Breast epithelium (tissue), 4 donors: ENCODE data around the gene TTBK2. TPM values are rescaled to one million over a fixed set of nuclear protein-coding genes. Genes with fewer than 3 reads are reported as not detected.

Source experiments
- DNase-seq, 2 donors: peaks; one replicate each; pipeline ENCODE4 v3.0.0-alpha.2; 2019; ENCODE audit warnings: low spot score in 2 of 2
- H3K27ac ChIP-seq, 2 donors: fragments of 200-600 bp; sonication (generic) in 1 of 2; one replicate each; pipeline ENCODE4 v1.5.1; 2016 to 2019; ENCODE audit warnings: mild to moderate bottlenecking in 1 of 2
- H3K27me3 ChIP-seq, 2 donors: fragments of 200-600 bp; sonication (generic) in 1 of 2; one replicate each; pipeline versions ENCODE4 v1.5.1 to v1.6.0; 2017 to 2019; ENCODE audit warnings: control low read depth in 1 of 2, mild to moderate bottlenecking in 1 of 2
- H3K36me3 ChIP-seq: fragments of 200-600 bp; one replicate; pipeline ENCODE4 v1.5.1; 2019
- H3K4me1 ChIP-seq, 2 donors: fragments of 200-600 bp; sonication (generic); one replicate each; pipeline ENCODE4 v1.5.1; 2016 to 2019; ENCODE audit warnings: control low read depth in 1 of 2
- H3K4me3 ChIP-seq, 3 donors: fragments of 200-600 bp; sonication (generic); 1 replicate in 2 of 3; 2 replicates in 1 of 3; pipeline ENCODE4 v1.5.1; 2016 to 2019; ENCODE audit warnings: mild to moderate bottlenecking in 3 of 3, moderate library complexity in 2 of 3
- H3K9me3 ChIP-seq, 2 donors: fragments of 200-600 bp; sonication (generic) in 1 of 2; one replicate each; pipeline ENCODE4 v1.5.1; 2016 to 2019; ENCODE audit warnings: control low read depth in 1 of 2
- POLR2A ChIP-seq: fragments of 450-650 bp; IDR thresholded peaks from one replicate; pipeline ENCODE4 v1.6.1; 2016; ENCODE audit warnings: antibody characterized with exemption, mild to moderate bottlenecking, moderate library complexity
- POLR2AphosphoS5 ChIP-seq, 3 donors: sonication (generic); formaldehyde crosslinking; IDR thresholded peaks; one replicate each; pipeline ENCODE4 v1.6.1; 2017; ENCODE audit warnings: antibody characterized with exemption in 3 of 3
- intact Hi-C: fragments of 100-400 bp; cut with DNase I; formaldehyde crosslinking; loops from one replicate; pipeline ENCODE4 v1.15.1; 2023; ENCODE audit warnings: low total_unique reads
- total RNA-seq, 3 donors: library from RNA; depleted of rRNA; stranded (reverse); fragments of >200 nt; gene quantifications; one replicate each; pipeline ENCODE4 v1.1.0, GENCODE V29; 2016
- TF ChIP-seq, protein P1 (sequence below), 3 donors: fragments of 450-650 bp; IDR thresholded peaks; one replicate each; pipeline ENCODE4 v1.5.1; 2016 to 2017; ENCODE audit warnings: antibody characterized with exemption in 3 of 3, mild to moderate bottlenecking in 3 of 3, moderate library complexity in 3 of 3

TTBK2 gene
- total RNA-seq, 3 donors from 2014 or later: 15.7 to 21.8 (median 16.4) TPM

DNA sequence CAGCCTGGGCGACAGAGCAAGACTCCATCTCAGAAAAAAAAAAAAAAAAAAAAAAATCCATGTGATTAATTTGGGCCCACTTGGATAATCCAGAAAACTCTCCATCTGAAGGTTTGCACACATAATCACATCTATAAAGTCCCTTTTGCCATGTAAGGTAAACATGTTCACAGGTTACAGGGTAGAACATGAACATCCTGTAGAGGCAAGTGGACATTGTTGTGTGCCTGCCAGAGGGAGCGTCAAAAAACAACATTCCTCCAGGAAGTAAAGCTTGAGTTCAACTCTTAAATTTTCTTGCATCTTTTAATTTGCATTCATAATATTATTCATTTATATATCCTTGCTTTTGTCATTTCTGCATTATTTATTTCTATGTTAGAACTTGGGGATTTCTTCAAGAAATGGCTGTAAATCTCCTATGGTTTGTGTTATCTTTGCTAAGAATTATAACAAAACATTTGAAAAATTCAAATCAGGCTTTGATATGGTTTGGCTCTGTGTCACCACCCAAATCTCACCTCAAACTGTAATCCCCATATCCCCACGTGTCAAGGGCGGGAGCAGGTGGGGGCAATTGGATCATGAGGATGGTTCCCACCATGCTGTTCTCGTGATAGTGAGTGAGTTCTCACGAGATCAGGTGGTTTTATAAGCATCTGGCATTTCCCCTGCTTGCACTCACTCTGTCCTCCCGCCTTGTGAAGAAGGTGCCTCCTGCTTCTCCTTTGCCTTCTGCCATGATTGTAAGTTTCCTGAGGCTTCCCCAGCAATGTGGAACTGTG lies 11.3 kb upstream of the TTBK2 start:
- Histone ChIP-seq H3K27me3 (no peaks in the 10 kb centered on the region), H3K27ac (no peak overlapping the region), H3K4me1 (no peaks in the 10 kb centered on the region), H3K4me3 (no peak overlapping the region), H3K36me3 (no peaks in the 10 kb centered on the region), H3K9me3 (no peaks in the 10 kb centered on the region)
- intact Hi-C loops: no loop called here
- no peak for TF ChIP-seq POLR2A
- TF ChIP-seq POLR2AphosphoS5 (IDR thresholded peaks at IDR 0.05): no peak
- TF ChIP-seq, protein P1, sequence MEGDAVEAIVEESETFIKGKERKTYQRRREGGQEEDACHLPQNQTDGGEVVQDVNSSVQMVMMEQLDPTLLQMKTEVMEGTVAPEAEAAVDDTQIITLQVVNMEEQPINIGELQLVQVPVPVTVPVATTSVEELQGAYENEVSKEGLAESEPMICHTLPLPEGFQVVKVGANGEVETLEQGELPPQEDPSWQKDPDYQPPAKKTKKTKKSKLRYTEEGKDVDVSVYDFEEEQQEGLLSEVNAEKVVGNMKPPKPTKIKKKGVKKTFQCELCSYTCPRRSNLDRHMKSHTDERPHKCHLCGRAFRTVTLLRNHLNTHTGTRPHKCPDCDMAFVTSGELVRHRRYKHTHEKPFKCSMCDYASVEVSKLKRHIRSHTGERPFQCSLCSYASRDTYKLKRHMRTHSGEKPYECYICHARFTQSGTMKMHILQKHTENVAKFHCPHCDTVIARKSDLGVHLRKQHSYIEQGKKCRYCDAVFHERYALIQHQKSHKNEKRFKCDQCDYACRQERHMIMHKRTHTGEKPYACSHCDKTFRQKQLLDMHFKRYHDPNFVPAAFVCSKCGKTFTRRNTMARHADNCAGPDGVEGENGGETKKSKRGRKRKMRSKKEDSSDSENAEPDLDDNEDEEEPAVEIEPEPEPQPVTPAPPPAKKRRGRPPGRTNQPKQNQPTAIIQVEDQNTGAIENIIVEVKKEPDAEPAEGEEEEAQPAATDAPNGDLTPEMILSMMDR (IDR thresholded peaks at IDR 0.05): no peak
- DNase-seq: no peak

DNA sequence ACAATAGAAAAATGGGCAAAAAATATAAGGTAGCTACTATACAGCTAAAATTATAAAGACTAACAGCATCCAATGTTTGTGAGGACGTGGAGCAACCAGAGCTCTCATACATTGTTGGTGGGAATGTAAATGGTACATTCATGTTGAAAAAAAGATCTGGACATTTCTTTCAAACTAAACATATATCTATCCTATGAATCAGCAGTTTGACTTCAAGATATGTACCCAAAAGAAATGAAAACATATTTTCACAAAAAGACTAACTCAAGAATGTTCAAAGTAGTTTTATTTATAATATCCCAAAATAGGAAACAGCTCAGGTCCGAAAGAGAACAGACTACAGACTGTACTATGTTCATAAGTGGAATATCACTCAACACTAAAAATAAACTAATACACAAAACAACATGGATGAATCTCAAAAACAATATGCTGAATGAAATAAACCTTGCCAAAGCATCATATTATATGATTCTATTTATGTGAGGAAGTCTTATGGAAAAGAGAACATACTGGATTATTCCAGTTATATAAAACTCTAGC lies 8.8 kb upstream of the TTBK2 start:
- H3K36me3 ChIP-seq: no peaks in the 10 kb centered on the region
- no peaks in the 10 kb centered on the region for H3K9me3 ChIP-seq
- H3K27ac ChIP-seq: no peak overlapping the region
- no peaks in the 10 kb centered on the region for H3K4me1 ChIP-seq
- H3K4me3 ChIP-seq: no peak overlapping the region
- no peak for DNase-seq
- H3K27me3 ChIP-seq: no peaks in the 10 kb centered on the region
- TF ChIP-seq POLR2AphosphoS5 (IDR thresholded peaks at IDR 0.05) (no peak), POLR2A (no peak)
- TF ChIP-seq, protein P1 (IDR thresholded peaks at IDR 0.05): no peak
- intact Hi-C loops: no loop called here

DNA sequence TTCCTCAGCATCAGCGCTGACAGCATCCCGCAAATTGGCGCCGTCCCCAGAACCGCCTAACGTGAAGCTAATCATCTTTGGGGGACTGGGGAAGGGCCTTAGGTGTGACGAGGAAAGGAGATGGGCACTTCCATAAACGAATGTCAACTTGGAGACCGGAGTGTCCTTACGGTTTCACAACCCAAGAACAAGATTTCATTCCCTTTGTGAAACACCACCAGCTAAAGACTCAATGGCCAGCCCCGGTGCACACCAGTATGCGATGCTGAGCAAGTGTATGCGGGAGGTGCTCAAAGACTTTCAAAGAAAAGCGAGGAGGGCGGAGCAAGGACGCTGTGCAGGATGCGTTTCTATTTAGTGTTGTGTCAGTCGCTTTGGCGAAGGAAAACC lies 759 bp upstream of the TTBK2 start:
- intact Hi-C loops: no loop called here
- Histone ChIP-seq H3K9me3 (no peaks in the 10 kb centered on the region), H3K27ac (peak overlapping the region; percentile 90 to 94), H3K4me3 (peak overlapping the region; percentile 82 to 99 (median 98)), H3K27me3 (no peaks in the 10 kb centered on the region), H3K4me1 (peaks cover 0 to 7% of the 10 kb centered on the region in 2 donors), H3K36me3 (no peaks in the 10 kb centered on the region)
- TF ChIP-seq, protein P1 (IDR thresholded peaks at IDR 0.05): no peak
- TF ChIP-seq POLR2AphosphoS5 (IDR thresholded peaks at IDR 0.05) (no peak), POLR2A (no peak)
- DNase-seq: peak in 1 of 2 donors; percentile 26

DNA sequence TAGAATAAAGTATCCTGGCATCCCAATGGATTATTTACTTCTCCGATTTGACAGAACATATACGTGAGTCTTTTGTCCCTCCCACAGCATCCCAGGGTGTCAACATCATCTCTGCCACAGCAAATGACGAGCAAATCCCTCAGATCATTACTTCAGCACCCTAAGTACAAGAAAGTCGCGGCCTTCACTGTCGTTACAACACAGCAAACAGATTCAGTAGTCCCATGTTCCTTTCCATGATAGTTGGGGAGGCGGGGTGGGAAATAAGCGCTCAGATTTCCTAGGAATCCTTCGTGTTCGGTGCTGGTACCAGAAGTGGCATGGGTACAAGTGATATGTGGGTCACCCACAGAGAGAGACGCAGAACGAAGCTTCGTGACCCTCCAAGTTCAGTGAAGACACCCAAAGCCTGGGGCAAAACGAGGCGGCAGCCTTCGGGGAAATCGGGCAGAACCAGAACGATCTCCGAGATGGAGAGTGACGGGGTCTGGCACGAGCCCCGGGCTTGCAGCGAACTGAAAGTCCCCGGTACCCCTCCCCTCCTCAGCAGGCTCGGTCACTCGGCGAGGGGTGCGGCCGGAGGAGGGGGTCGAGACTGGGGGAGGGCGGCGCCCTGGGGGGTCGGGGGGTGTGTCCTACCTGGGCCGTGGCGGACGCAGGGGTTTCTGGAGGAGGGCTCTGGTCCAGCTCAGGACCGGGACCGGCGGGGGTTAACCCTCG lies 619 bp downstream of the TTBK2 start:
- no peaks in the 10 kb centered on the region for H3K9me3 ChIP-seq
- H3K4me1 ChIP-seq: peaks cover 0 to 7% of the 10 kb centered on the region in 2 donors
- no peaks in the 10 kb centered on the region for H3K36me3 ChIP-seq
- H3K27ac ChIP-seq: peak overlapping the region; percentile 90 to 94
- no peak for TF ChIP-seq POLR2AphosphoS5 (IDR thresholded peaks at IDR 0.05)
- TF ChIP-seq POLR2A: no peak
- TF ChIP-seq, protein P1 (IDR thresholded peaks at IDR 0.05): no peak
- no peaks in the 10 kb centered on the region for H3K27me3 ChIP-seq
- DNase-seq: peak in 1 of 2 donors; percentile 23
- H3K4me3 ChIP-seq: peak overlapping the region; percentile 82 to 99 (median 98)
- intact Hi-C loops: no loop called here

DNA sequence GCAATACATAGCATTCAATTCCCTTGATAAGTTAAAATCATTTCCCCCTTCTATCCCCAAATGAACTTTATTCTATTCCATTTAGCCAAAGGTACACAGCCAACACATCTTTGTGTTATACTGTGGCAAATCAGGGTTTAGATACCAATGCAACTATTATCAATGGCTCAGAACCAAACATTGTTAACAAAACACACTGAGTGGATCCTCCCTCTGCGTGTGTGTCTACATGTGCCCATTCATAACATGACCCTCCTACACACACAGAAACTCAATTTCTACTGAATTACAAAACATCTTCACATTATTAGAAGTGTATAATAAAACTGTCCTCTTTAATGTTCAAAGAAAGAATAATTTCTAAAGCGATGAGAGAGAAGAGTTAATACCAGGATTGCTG lies 1.3 kb downstream of the TTBK2 start:
- intact Hi-C loops: no loop called here
- Histone ChIP-seq H3K9me3 (no peaks in the 10 kb centered on the region), H3K4me3 (peak overlapping the region; percentile 82 to 99 (median 98)), H3K27ac (peak overlapping the region; percentile 90 to 94), H3K4me1 (peaks cover 0 to 7% of the 10 kb centered on the region in 2 donors), H3K27me3 (no peaks in the 10 kb centered on the region), H3K36me3 (no peaks in the 10 kb centered on the region)
- DNase-seq: no peak
- TF ChIP-seq, protein P1 (IDR thresholded peaks at IDR 0.05): no peak
- TF ChIP-seq POLR2AphosphoS5 (IDR thresholded peaks at IDR 0.05) (no peak), POLR2A (no peak)
